HL-60/S4 treated with retinoic acid at 250 ng/mL for 4 days and 3 days (cell line): ENCODE data around the gene DMD.

Experiments used
- in situ Hi-C: fragments of 300-500 bp; cut with MboI; formaldehyde crosslinking; loops from 2 replicates; pipeline ENCODE4 v1.7.0; 2022; ENCODE audit warnings: low sequenced_read_pairs

Gene DMD

DNA sequence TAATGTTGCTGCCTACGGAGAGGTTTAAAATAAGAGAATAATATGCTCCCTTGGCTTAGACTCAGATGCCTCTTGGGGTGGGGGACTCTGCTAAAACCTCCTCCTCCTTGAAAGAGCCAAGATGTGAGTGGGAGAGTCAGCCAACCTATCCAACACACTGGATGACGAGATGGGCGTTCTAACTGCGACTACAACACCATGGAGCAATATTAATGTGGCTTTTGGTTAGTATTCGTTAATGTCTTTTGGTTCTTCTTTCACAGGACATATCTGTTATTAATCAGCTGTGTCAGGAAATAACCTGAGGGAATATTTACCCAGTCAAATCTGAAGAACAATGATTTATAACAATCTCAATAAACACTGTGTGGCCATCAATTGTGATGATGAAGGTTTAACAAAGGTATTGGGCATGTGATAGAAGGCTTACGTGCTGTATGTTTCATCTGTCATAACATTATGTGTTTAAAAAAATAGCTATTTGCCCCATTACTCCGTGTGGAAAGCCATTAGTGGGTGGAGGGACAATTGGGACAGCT is 1996.0 kb downstream of the DMD start:
- in situ Hi-C loops, result no loop called here

DNA sequence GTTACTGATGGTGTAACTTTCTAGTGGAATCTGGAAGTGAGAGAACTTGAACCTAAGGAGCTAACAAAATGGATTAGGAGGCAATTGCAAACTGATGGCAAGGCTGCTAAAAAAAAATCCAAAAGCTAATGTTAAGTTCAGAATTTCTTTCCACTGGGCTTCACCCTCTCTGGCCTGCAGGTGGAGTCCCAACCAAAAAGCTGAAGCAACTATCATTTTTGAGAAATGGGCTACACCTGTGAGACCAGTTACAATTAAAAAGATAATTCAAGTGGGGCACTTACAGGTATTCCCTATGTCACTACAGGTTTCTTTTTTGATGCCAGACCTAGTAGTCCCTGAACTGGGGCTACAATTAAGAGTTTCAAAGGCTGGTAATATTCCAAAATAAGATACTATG is 1997.4 kb downstream of the DMD start:
- in situ Hi-C loops, result no loop called here

DNA sequence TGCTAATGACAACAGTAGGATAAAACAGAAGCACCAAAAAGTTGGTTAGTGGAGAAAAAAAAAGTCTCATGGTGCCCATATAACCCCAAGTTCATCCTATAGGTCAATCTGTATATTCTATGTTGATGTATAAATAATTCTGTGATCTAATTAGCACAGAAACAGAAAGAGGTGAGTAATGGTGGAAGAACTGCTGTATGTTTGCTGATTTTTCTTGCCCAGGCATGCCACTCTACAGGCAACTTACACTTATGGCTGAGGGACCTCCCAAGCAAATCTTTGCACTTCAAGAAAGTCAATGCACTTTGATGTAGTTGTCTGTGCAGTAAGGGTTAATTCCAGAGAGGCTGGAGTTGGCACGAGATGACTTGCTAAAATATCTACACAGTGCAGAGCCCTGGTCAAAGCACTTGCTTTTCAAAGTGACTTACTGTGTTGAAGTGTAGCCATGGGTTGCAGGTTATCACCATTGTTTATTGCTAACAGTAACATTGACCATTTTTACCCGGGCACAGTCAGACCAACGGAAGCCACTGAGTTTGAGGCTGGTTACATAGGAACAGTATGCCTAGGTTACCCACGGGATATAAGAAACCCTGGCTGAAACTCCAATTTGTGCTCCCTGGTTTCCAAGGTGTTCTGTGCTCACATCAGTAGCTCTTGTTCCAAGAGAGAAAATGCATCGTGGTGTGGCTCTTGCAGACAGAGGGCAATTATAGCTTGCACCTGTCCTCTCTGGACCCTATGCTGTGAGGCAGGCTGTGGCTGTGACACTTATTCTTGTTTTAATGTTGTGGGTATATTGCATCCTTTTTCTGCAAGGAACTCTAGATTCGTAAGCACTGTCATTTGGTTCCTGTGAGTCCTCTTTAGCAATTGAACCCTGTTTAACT is 1998.2 kb downstream of the DMD start:
- in situ Hi-C loops, result no loop called here

GRCh38 chrX:31209005-31209628 is 2002.2 kb downstream of the DMD start:
- in situ Hi-C loops, result no loop called here

DNA sequence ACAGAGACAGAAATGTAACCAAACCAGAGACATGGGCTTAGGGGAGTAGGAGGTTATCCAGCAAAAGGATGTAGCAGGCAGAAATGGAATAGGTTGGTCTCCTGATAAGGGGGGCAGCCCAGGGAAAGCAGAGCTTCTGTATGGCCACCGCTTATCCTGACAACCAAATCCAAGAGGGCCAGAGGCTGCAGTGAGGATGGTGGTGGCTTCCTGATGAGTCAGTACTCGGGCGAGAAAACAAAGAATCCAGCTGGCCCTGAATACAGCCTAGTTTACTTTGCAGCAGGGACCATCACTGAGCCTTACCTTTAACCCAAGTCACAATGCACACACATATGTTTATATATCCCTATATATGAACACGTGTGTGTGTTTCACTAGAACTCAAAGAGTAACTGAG is 2009.8 kb downstream of the DMD start:
- in situ Hi-C loops, result no loop called here

GRCh38 chrX:31200430-31200829 is 2010.9 kb downstream of the DMD start:
- in situ Hi-C loops, result no loop called here

GRCh38 chrX:31199840-31200114 is 2011.6 kb downstream of the DMD start:
- in situ Hi-C loops, result no loop called here

DNA sequence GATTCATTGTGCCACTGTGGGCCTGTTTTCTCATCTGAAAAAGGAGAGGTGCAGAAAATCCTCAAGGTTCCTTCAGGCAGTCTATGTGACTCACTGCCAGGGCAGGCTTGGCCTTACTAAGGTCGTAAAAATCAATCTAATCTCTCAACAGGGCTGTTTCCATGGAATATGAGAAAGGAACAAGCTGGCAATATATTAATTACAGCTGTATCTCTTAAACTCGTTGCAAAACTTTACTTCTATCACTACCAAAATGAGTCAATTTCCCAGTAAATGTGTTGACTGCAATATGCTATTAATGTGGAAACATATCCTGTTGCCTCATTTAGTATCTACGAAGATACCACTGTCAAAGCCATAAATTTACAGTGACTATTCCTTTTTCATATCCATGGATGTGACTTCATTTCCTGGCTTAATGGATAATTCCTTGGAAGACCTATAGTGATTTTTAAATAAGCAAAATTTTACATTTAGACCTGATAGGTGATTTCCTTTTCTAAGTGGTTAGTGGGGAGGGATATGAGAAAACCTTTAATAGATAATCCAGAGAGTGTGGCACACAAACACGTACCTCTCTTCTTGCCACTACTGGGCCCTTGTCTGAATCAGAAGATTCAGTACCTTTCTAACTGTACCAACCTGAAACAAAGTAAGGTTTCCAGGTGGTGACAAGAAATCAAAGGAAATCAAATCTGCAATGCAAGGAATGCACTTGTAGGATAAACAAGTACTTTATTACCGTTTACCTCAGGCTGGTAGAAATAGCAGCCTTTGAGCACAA is 2012.1 kb downstream of the DMD start:
- in situ Hi-C loops, result no loop called here

DNA sequence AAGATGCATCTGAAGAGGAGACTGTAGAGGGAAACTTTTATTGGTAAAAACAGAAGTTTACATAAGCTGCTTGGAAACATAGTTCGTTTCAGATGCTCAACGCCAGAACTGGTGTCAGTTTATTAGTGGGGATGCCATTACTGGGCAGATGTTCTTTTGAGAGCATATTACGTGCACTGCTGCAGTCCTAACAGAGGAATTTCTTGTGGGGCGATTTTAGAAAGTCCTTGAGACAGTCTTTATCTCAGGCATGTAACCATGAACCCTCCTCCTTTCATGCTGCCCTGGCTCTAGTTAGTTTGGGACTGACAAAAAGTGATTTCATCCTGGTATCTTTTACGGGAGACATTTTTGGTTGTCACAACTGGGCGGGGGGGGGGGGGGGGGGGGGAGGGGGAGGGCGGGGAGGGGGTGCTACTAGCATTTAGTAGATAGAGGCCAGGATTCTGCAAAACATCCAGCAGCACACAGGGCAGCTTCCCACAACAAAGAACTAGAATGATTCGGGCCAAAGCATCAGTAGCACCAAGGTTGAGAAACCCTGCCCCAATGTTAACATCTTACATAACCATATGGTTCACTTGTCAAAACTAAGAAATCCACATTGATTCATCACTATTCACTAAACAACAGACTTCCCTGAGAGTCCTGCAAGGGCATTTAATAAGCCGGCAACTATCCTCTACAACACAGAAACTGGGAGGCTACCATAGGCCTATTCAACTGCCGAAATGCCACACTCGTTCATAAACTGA is 2021.0 kb downstream of the DMD start:
- in situ Hi-C loops, result no loop called here

- in situ Hi-C loops, result no loop called here
Measured at GRCh38 chrX:31186693-31187338, 2024.5 kb downstream of the DMD start.

- in situ Hi-C loops, result no loop called here
Measured at GRCh38 chrX:31185884-31186283, 2025.5 kb downstream of the DMD start.

- in situ Hi-C loops, result no loop called here
Measured at GRCh38 chrX:31181377-31182000, 2029.9 kb downstream of the DMD start.

DNA sequence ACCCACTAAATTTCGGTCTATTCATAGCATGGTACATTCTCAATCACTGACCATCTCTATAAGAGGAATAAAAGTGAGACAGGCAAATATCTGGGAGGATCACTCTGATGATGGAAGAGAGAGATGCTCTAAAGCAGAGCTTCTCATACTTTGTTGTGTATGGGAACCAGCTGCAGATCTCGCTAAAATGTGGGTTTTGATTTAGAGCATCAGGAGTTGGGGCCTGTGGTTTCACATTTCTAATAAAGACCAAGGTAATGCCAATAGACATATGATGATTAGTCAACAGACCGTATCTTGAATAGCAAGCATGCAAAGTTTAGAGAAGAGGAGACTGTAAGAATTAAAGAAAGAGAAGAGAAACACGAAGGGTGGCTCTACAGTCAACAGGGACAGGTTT is 2032.1 kb downstream of the DMD start:
- in situ Hi-C loops, result no loop called here

- in situ Hi-C loops, result no loop called here
Measured at GRCh38 chrX:31178769-31179125, 2032.6 kb downstream of the DMD start.

- in situ Hi-C loops, result no loop called here
Measured at GRCh38 chrX:31178064-31178768, 2033.1 kb downstream of the DMD start.

DNA sequence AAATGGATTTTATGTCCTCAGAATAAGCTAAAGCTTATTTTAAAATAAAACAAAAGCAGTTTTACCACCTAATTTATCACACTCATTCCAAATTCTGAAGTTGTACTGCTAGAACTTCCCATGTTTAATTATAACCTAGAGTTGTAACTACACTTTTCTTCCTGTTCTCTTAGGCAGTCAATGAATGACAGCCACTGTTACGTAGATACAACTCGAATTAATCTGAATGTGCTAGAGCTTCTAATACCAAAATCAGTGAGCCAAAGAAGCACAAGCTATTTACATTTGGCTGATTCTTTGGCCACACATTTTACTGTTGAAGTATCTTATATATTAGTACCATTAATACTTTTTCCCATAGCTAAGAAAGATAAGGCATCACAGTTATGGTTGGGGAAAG is 2040.6 kb downstream of the DMD start:
- in situ Hi-C loops, result no loop called here

DNA sequence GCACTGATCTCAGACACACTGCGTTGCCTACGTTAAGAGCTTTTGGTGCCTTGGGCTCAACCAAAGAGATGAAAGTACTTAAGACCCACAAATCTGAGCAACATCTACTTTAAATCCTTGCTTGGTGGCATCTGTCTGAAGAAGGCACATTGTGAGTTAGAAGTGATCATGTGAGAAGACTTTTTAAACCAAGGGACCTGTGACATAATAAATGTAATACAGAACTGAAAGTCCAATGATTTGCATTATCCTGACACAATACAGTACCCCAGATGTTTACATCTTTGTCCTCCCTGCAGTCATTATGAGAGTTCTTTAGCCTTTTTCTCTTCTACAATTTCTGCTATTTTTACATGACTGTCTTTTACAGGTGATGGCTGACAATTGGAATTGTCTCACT is 2042.8 kb downstream of the DMD start:
- in situ Hi-C loops, result no loop called here

- in situ Hi-C loops, result no loop called here
Measured at GRCh38 chrX:31166832-31167231, 2044.5 kb downstream of the DMD start.

GRCh38 chrX:31166416-31166815 is 2044.9 kb downstream of the DMD start:
- in situ Hi-C loops, result no loop called here
